H1 (cell line): ENCODE data around the gene RAMP1. TPM values are rescaled to one million over a fixed set of nuclear protein-coding genes. Genes with fewer than 3 reads are reported as not detected.

Source experiments
- CEBPB ChIP-seq: IDR thresholded peaks from 2 replicates; pipeline ENCODE4 v1.6.1; 2012; ENCODE audit warnings: low read depth, low read length
- CHD7 ChIP-seq: fragments of 300-600 bp; sonication (generic); IDR thresholded peaks from 2 replicates; pipeline ENCODE4 v1.7.1; 2012; ENCODE audit warnings: low read length, moderate library complexity, mild to moderate bottlenecking, inconsistent platforms; ENCODE audit not compliant: insufficient replicate concordance
- CREB1 ChIP-seq: IDR thresholded peaks from 2 replicates; pipeline ENCODE4 v1.6.1; 2012; ENCODE audit warnings: inconsistent platforms
- CTBP2 ChIP-seq: IDR thresholded peaks from 2 replicates; pipeline ENCODE4 v1.7.0; 2011; ENCODE audit warnings: borderline replicate concordance, mild to moderate bottlenecking, moderate library complexity, mixed read lengths, low read length; ENCODE audit not compliant: insufficient read depth, insufficient read length
- EGR1 ChIP-seq: IDR thresholded peaks from 2 replicates; pipeline ENCODE4 v1.6.1; 2011; ENCODE audit warnings: low read depth, low read length, borderline replicate concordance
- EP300 ChIP-seq, 2 experiments: IDR thresholded peaks; 1 replicate in 1 of 2; 2 replicates in 1 of 2; pipeline ENCODE4 v1.6.1; 2011 to 2012; ENCODE audit warnings: low read depth in 2 of 2, low read length in 2 of 2, mild to moderate bottlenecking in 2 of 2, borderline replicate concordance in 1 of 2, inconsistent platforms in 1 of 2, moderate library complexity in 1 of 2
- FOSL1 ChIP-seq: IDR thresholded peaks from 2 replicates; pipeline ENCODE4 v1.6.1; 2011; ENCODE audit warnings: mild to moderate bottlenecking, low read depth, low read length, moderate library complexity; ENCODE audit not compliant: insufficient read depth
- GTF2F1 ChIP-seq: IDR thresholded peaks from 2 replicates; pipeline ENCODE4 v1.6.1; 2012; ENCODE audit warnings: low read depth, low read length, improper control_type of control experiment, borderline replicate concordance
- JUN ChIP-seq: IDR thresholded peaks from 2 replicates; pipeline ENCODE4 v1.6.1; 2011; ENCODE audit warnings: low read depth, mild to moderate bottlenecking, improper control_type of control experiment, low read length
- KDM5A ChIP-seq: fragments of 200-600 bp; IDR thresholded peaks from 2 replicates; pipeline ENCODE4 v1.7.1; 2012; ENCODE audit warnings: mild to moderate bottlenecking, low read length, inconsistent platforms, mixed read lengths
- RBBP5 ChIP-seq: IDR thresholded peaks from 2 replicates; pipeline ENCODE4 v1.7.1; 2012; ENCODE audit warnings: low read depth, mild to moderate bottlenecking, inconsistent platforms, low read length, moderate library complexity, borderline replicate concordance
- SIX5 ChIP-seq: IDR thresholded peaks from 2 replicates; pipeline ENCODE4 v1.6.1; 2011; ENCODE audit warnings: mild to moderate bottlenecking, low read depth, low read length
- TEAD4 ChIP-seq: IDR thresholded peaks from 2 replicates; pipeline ENCODE4 v1.6.1; 2012; ENCODE audit warnings: low read depth, low read length, inconsistent platforms, mixed read lengths
- polyA plus RNA-seq, 7 experiments: library from polyadenylated mRNA; depleted of rRNA in 3 of 7; stranded (reverse) in 5 of 7; unstranded in 2 of 7; fragments of >200 nt in 5 of 7; fragments of 200-250 nt in 2 of 7; gene quantifications; 1 replicate in 5 of 7; 2 replicates in 1 of 7; 4 replicates in 1 of 7; pipeline versions ENCODE4 v1.2.1 to v1.2.3, GENCODE V29; 2011 to 2013; ENCODE audit warnings: missing spikeins in 2 of 7, mixed read lengths in 2 of 7
- total RNA-seq: library from RNA; stranded (reverse); fragmentation: NEBNext Ultra II Directional; extraction: Animal tissue kit (Norgen Biotek cat#: 25700); gene quantifications from 2 replicates; pipeline ENCODE4 v1.2.1, GENCODE V29; 2021

The RAMP1 gene
- total and polyA plus RNA-seq, 2 of the 8 experiments (the other 6 are each of a cell fraction or from before 2014, with no cell fraction given), result 0.65 to 4.3 TPM

GRCh38 chr2:237951878-237952277 lies 92.5 kb downstream of the RAMP1 start (continued):
- TF ChIP-seq CHD7 (no peak), KDM5A (no peak), TEAD4 (no peak), CEBPB (no peak), CREB1 (no peak), JUN (no peak), EP300 (IDR thresholded peaks at IDR 0.05; ENCODE audit: borderline replicate concordance in 1 of 2, low read depth in 2 of 2, low read length in 2 of 2) (no peak), GTF2F1 (no peak), FOSL1 (no peak), RBBP5 (no peak), CTBP2 (no peak), EGR1 (no peak), SIX5 (no peak)
